Femur (tissue), 1 donor: Measurements from ENCODE around the gene LIMS2.
A peak's percentile ranks its signal among the peaks of the same experiment; 100 is the strongest.

Experiments
- DNase-seq: peaks from one replicate; pipeline ENCODE4 v3.0.0-alpha.2; 2017

LIMS2 gene

DNA sequence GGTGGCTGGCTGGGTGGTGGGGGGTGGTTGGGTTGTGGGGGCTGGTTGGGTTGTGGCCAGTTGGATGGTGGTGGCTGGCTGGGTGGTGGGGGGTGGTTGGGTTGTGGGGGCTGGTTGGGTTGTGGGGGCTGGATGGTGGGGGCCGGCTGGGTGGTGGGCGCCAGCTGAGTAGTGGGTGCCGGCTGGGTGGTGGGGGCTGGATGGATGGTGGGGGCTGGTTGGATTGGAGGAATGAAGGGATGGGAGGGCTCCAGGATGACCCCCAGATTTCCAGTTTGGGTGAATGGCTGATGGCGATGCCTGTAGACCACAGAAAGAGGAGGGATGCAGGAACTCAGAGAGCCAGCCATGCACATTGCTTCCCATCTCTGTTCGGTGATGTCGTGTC is 56.1 kb downstream of the LIMS2 start:
- no peak for DNase-seq

DNA sequence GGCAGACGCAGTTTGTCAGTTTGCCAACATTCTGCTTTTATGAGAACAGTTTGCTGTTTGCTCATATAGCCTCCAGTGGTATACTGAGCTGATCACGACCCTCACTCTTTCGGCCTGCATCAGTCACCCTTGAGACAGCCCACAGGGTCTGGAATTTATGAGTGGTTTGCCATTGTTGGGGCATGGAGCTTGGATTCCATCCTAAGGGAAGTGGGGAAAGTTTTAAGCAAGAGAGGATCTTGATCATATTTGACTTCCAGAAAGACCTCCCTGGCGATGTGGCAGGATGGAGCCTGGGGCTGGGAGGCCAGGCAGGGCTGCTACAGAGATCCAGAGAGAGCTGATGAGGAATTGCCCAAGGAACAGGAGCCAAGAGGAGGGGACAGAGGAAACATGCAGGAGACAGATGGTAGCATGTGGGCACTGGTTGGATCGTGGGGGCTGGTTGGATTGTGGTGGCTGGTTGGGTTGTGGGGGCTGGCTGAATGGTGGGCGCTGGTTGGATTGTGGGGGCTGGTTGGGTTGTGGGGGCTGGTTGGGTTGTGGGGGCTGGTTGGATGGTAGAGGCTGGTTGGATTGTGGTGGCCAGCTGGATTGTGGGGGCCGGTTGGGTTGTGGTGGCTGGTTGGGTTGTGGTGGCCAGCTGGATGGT is 56.7 kb downstream of the LIMS2 start:
- peak; percentile 12 for DNase-seq

GRCh38 chr2:127615511-127616166 is 59.7 kb downstream of the LIMS2 start:
- peak; percentile 18 for DNase-seq

DNA sequence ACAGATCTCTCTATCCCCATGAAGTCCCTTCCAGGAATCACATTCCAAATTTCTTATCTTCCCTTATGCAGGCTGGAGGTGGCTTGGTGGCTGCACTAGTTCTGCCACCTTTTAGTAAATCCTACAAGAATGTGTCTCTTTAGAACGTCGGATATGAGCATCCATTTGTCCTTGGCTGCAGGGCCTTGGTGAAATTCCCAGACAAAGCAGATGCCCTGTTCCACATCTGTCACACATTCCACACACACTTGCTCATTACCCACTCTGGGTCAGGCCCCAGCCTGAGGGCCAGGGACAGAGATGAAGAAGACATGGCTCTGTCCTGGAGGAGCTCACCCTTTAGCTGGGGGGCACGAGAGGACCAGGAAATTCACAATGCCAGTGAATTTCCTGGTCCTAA is 60.6 kb downstream of the LIMS2 start:
- DNase-seq, result peak; percentile 12

GRCh38 chr2:127614246-127614645 is 61.1 kb downstream of the LIMS2 start:
- no peak for DNase-seq

- peak; percentile 8 for DNase-seq
Measured at GRCh38 chr2:127612111-127612822, 63.1 kb downstream of the LIMS2 start.

DNA sequence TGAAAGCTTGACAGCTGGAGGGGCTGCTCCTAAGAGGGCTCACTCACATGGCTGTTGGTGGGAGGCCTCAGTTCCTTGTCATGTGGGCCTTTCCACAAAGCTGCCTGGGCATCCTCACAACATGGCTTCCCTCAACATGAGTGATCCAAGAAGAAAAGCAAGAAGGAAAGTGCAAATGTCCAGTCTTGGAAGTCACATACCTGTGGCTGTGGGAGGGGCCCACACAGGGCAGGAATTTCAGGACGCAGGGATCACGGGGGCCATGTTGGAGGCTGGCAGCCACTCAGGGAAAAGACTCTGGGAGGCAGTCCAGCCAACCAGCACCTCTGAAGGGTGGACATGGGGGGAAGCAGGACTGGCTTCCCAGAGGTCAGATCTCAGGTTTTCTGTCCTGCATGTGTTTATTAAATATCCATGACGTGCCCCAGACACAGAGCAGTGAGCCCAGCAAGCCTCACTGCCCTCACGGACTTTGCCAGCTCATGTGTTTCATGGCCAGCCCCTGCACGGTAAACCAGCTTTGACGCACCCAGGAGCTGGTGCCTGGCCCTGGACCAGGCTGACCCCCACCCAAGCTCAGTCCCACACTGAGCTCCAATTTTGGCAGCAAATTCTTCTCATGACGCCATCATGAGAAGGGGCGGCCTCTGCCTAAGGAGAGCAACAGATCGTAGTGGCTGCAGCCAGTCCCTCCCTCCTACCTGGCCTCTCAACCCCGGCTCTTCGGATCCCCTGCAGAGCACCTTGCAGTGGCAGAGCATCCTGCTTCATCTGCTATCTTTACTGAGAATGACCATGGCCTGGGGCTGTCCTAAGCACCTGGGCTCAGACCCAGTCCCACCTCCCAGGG is 64.0 kb downstream of the LIMS2 start:
- DNase-seq, result no peak

- DNase-seq, result no peak
Measured at GRCh38 chr2:127610561-127610960, 64.8 kb downstream of the LIMS2 start.

DNA sequence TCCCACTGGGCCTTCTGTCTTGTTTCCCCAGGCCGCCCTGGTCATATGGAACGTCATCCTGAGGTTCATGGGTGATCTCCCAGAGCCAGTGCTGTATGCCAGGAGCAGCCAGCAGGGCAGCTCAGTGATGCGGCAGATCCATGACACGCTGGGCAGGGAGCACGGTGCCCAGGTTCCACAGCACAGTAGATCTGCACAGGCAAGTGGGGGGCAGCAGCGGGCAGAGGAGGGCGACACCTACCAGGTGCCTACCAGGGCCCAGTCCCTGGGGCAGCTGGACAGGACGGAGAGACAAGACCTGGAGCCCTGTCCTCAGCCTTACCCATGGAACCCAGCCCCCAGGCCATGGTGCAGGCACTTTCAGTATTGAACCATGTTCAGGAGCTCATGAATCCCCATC is 65.5 kb downstream of the LIMS2 start:
- peak; percentile 9 for DNase-seq

- peak; percentile 11 for DNase-seq
Measured at GRCh38 chr2:127609031-127609751, 66.1 kb downstream of the LIMS2 start.

GRCh38 chr2:127608061-127609030 is 67.0 kb downstream of the LIMS2 start:
- no peak for DNase-seq

- no peak for DNase-seq
Measured at GRCh38 chr2:127607399-127607908, 67.9 kb downstream of the LIMS2 start.

GRCh38 chr2:127606625-127607398 is 68.5 kb downstream of the LIMS2 start:
- DNase-seq, result no peak

DNA sequence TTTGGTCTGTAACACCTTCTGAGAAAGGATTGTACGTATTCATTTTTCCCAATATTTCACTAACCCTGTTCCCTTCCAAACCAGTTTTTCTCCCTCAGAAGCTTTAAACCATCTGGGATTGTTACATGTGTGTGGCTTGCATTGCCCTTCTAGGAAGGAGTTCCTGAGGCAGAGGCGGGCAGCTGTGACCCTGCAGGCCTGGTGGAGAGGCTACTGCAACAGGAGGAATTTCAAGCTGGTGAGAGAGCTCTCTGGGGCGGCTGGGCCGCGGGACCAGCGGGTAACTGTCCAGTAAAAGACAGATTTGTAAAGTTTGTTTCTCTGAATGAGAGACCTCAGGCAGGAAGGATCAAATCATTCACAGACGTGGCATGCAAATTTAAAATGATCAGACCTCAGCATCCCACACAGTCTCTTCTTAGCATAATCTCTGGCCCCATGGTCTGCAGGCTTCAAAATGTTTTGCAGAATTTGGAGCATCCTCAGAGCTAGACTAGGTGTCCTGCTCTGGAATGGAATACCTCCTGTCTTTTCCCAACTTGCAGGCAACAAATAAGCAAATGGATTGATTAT is 69.6 kb downstream of the LIMS2 start:
- DNase-seq, result no peak

GRCh38 chr2:127604986-127605385 is 70.3 kb downstream of the LIMS2 start:
- peak; percentile 13 for DNase-seq

DNA sequence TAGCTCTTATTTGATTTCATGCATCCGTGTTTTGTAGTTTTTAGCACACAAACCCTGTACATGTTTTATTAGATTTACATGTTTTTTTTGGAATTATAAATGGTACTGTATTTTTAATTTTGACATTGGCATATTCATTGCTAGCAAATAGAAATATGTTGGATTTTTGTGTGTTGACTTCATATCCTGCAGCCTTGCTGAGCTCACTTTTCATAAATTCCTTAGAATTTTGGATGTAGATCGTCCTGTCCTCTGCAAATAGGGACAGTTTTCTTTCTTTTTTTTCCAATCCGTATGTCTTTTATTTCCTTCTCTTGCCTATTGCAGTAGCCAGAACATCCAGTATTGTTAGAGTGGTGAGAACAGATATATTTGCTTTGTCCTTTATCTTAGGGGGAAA is 76.1 kb downstream of the LIMS2 start:
- no peak for DNase-seq

DNA sequence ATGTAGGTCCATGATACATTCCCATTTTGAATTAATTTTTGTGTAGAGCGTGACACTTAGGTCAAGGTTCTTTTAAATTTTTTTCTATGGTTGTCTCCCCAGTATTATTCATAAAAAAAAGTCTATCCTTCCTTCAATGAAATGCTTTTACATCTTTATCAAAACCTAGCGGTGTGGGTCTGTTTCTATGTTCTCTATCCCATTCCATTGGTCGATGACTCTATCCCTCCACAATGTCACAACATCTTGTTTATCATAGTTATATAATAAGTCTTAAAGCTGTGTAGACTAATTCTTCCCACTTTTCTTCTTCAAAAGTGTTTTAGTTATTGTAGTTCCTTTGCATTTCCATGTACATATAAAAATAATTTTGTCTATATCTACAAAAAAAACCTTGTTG is 76.6 kb downstream of the LIMS2 start:
- no peak for DNase-seq

GRCh38 chr2:127597984-127598380 is 77.3 kb downstream of the LIMS2 start:
- DNase-seq, result no peak

GRCh38 chr2:127597046-127597983 is 78.0 kb downstream of the LIMS2 start:
- DNase-seq, result no peak
